K562 (cell line): ENCODE measurements around the gene THOP1. TPM values are rescaled to one million over a fixed set of nuclear protein-coding genes. Genes with fewer than 3 reads are reported as not detected.

Experiments
- ATAC-seq: fragments of 200-7000 bp; cut with Tn5 transposase; 3 replicates; pipeline ENCODE4 v1.9.1; 2020; ENCODE audit warnings: moderate library complexity
- BruUV-seq: library from RNA; stranded (reverse); fragments of 400-500 nt; replicated peaks from 2 replicates; lab custom pipeline; 2021; lab: Mats Ljungman, UMichigan
- CTCF ChIA-PET: fragments of 300-600 bp; formaldehyde crosslinking; extraction: SDS; loops from one replicate; lab custom pipeline; 2021; ENCODE audit warnings: low intra/inter-chr PET ratio; lab: Yijun Ruan, JAX
- POLR2A ChIA-PET: fragments of 300-600, 350-650 bp; sonication (Branson Sonifier 250); formaldehyde crosslinking; extraction: SDS; loops from one replicate; lab custom pipeline; 2021; ENCODE audit warnings: antibody characterized with exemption, inconsistent platforms; lab: Yijun Ruan, JAX
- DNase-seq, 4 experiments: peaks; one replicate each; pipeline versions ENCODE4 v3.0.0 to v3.0.0-alpha.2; 2011 to 2018; ENCODE audit warnings: low spot score in 3 of 4, mixed read lengths in 3 of 4; ENCODE audit errors: extremely low read depth in 1 of 4
- FAIRE-seq: peaks from 2 replicates; lab custom pipeline; 2011; peaks lifted over from hg19 to GRCh38; lab: Jason Lieb, UNC
- H2AFZ ChIP-seq: 2 replicates; pipeline ENCODE4 v1.6.0; 2011; ENCODE audit warnings: low read depth, low read length, control low read depth, inconsistent platforms
- H3K27ac ChIP-seq: fragments of 200-600 bp; 3 replicates; pipeline ENCODE4 v1.8.0; 2011; ENCODE audit warnings: low read depth, mild to moderate bottlenecking, control low read depth, inconsistent platforms, low read length, moderate library complexity, mixed read lengths; ENCODE audit errors: extremely low read depth
- H3K27me3 ChIP-seq, 2 experiments: fragments of 300-600 bp in 1 of 2; 2 replicates in 1 of 2; 3 replicates in 1 of 2; pipeline versions ENCODE4 v1.6.0 to v1.8.0; 2011; ENCODE audit warnings: inconsistent platforms in 2 of 2, low read length in 2 of 2, mild to moderate bottlenecking in 1 of 2, mixed read lengths in 1 of 2, moderate library complexity in 1 of 2; ENCODE audit not compliant: control insufficient read depth in 2 of 2, insufficient read depth in 2 of 2
- H3K36me3 ChIP-seq: fragments of 300-600 bp; 3 replicates; pipeline ENCODE4 v1.8.0; 2011; ENCODE audit warnings: mild to moderate bottlenecking, low read length, inconsistent platforms; ENCODE audit not compliant: control insufficient read depth, insufficient read depth
- H3K4me1 ChIP-seq, 2 experiments: fragments of 200-600 bp in 1 of 2; replicated peaks in 1 of 2; 2 replicates in 1 of 2; 3 replicates in 1 of 2; pipeline versions ENCODE4 v1.5.1 to v1.8.0; 2011; ENCODE audit warnings: inconsistent platforms in 2 of 2, low read length in 2 of 2, mild to moderate bottlenecking in 1 of 2, mixed read lengths in 1 of 2, moderate library complexity in 1 of 2; ENCODE audit not compliant: control insufficient read depth in 2 of 2, insufficient read depth in 2 of 2
- H3K4me2 ChIP-seq: 2 replicates; pipeline ENCODE4 v1.6.1; 2011; ENCODE audit warnings: low read length, control low read depth, inconsistent platforms, mixed read lengths; ENCODE audit not compliant: insufficient read depth
- H3K4me3 ChIP-seq: fragments of 200-600 bp; sonication (generic), shearing (Covaris generic); 2 replicates; pipeline ENCODE4 v1.5.1; 2016; ENCODE audit warnings: control low read depth, inconsistent platforms
- H3K79me2 ChIP-seq: fragments of 200-600 bp; 3 replicates; pipeline ENCODE4 v1.8.0; 2011; ENCODE audit warnings: low read length, inconsistent platforms; ENCODE audit not compliant: control insufficient read depth, insufficient read depth
- H3K9ac ChIP-seq, 2 experiments: 2 replicates each; pipeline versions ENCODE4 v1.6.0 to v1.6.1; 2011; ENCODE audit warnings: low read depth in 2 of 2, low read length in 2 of 2, control low read depth in 1 of 2, inconsistent platforms in 1 of 2, mild to moderate bottlenecking in 1 of 2, mixed read lengths in 1 of 2; ENCODE audit not compliant: insufficient read depth in 1 of 2
- H3K9me1 ChIP-seq: one replicate; pipeline ENCODE4 v1.6.0; 2011; ENCODE audit warnings: inconsistent platforms, mild to moderate bottlenecking, low read length, moderate library complexity; ENCODE audit not compliant: control insufficient read depth, insufficient read depth
- H3K9me3 ChIP-seq: replicated peaks from 2 replicates; pipeline ENCODE4 v1.5.1; 2011; ENCODE audit warnings: low read depth, low read length, inconsistent platforms; ENCODE audit not compliant: control insufficient read depth, insufficient read depth
- H4K20me1 ChIP-seq: replicated peaks from 2 replicates; pipeline ENCODE4 v1.6.1; 2011; ENCODE audit warnings: low read length, inconsistent platforms, mixed read lengths; ENCODE audit not compliant: control insufficient read depth, insufficient read depth
- COPS2 ChIP-seq: fragments of 450-650 bp; conservative IDR thresholded peaks from 2 replicates; pipeline ENCODE4 v1.6.1; 2016; ENCODE audit warnings: mild to moderate bottlenecking, moderate library complexity
- DIDO1 ChIP-seq: fragments of 450-650 bp; IDR thresholded peaks from 2 replicates; pipeline ENCODE4 v1.6.1; 2016; ENCODE audit warnings: low read depth, missing biosample characterization, missing genetic modification characterization
- MEF2A ChIP-seq: IDR thresholded peaks from 2 replicates; pipeline ENCODE4 v1.6.1; 2011; ENCODE audit warnings: low read depth, mild to moderate bottlenecking, low read length, moderate library complexity; ENCODE audit not compliant: control insufficient read depth
- ZNF408 ChIP-seq: fragments of 250-450 bp; sonication (Bioruptor Pico); IDR thresholded peaks from 2 replicates; pipeline ENCODE4 v1.4.0; 2020; ENCODE audit warnings: low read depth, mild to moderate bottlenecking, moderate library complexity
- WGBS: fragments of 100-300 bp; shearing (Covaris generic); methylation state at CpG from one replicate; pipeline ENCODE4 v1.1.6; 2016; ENCODE audit warnings: low coverage, mixed read lengths; ENCODE audit not compliant: insufficient coverage; ENCODE audit errors: missing lambda C conversion rate; 5-methylcytosine and 5-hydroxymethylcytosine counted together
- in situ Hi-C: fragments of 300-500 bp; cut with MboI; formaldehyde crosslinking; loops from 4 replicates; pipeline ENCODE4 v1.15.0; 2018; ENCODE audit warnings: inconsistent platforms, mixed read lengths
- intact Hi-C: fragments of 100-400 bp; cut with micrococcal nuclease; formaldehyde crosslinking; loops from 2 replicates; pipeline ENCODE4 v1.14.2; 2022
- polyA plus RNA-seq, 8 experiments: library from polyadenylated mRNA; depleted of rRNA in 4 of 8; stranded (reverse) in 5 of 8; unstranded in 3 of 8; fragments of >200 nt; fragmentation: Nextera tagmentation in 2 of 8; fragmentation: Illumina TruSeq in 1 of 8; extraction: Ambion mirVana in 2 of 8; extraction: Trizol in 1 of 8; gene quantifications; 2 replicates each; pipeline versions ENCODE4 v1.2.1 to v1.2.3, GENCODE V29; 2011 to 2014; ENCODE audit warnings: inconsistent platforms in 1 of 8, missing spikeins in 1 of 8
- total RNA-seq, 7 experiments: library from RNA; depleted of rRNA in 6 of 7; stranded (reverse); fragments of >200 nt in 6 of 7; fragmentation: Illumina TruSeq in 2 of 7; extraction: Trizol in 2 of 7; gene quantifications; 2 replicates each; pipeline versions ENCODE4 v1.2.1 to v1.2.3, GENCODE V29; 2011 to 2021; ENCODE audit warnings: low replicate concordance in 1 of 7
- TF ChIP-seq, protein P1 (sequence below): fragments of 250-450 bp; sonication (Bioruptor Pico); IDR thresholded peaks from 2 replicates; pipeline ENCODE4 v1.8.0; 2022; ENCODE audit warnings: inconsistent platforms, mild to moderate bottlenecking, moderate library complexity, borderline replicate concordance
- TF ChIP-seq, protein P2 (sequence below): fragments of 450-650 bp; formaldehyde crosslinking; IDR thresholded peaks from 2 replicates; pipeline ENCODE4 v1.4.0; 2020; ENCODE audit warnings: mild to moderate bottlenecking, moderate library complexity
- TF ChIP-seq, protein P3 (sequence below): fragments of 450-650 bp; IDR thresholded peaks from 2 replicates; pipeline ENCODE4 v1.6.1; 2017; ENCODE audit warnings: mild to moderate bottlenecking, moderate library complexity

Gene THOP1
- total and polyA plus RNA-seq, 9 of the 15 experiments (the other 6 are each of a cell fraction or from before 2014, with no cell fraction given): 1.3 to 255 (median 96.1) TPM

DNA sequence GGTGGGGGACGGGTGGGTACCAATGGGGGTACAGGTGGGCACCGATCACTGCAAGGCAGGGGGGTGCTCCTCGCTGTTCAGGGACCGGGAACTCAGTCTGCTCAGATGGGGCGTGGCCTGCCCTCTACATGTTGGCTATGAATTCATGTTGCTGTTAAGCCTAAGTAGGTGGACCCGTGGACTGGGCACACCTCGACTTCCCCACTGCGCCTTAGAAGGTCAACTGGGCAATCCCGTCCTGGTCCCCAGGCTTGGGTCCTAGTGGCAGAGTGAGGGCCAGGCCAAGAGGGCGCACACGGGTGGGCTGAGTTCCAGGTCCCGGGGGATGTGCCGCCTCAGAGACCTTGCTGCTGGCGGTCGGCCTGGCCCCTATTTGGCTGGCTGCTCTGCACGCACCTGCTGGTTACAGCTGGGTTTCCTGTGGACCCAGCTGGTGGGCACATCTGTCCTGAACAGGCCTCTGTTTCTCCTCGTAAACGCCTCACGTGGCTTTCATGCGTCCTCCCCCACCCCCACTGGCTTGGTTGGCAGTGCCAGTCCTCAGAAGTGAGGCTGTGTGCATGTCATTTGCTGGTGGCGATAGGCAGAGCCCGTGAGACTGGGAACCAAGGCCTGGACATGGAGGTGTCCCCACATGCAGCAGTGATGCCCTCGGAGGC lies 20.8 kb downstream of the THOP1 start:
- TF ChIP-seq MEF2A (no peak), ZNF408 (CRISPR knock-in tag) (no peak), DIDO1 (no peak), COPS2 (no peak)
- TF ChIP-seq, protein P1, sequence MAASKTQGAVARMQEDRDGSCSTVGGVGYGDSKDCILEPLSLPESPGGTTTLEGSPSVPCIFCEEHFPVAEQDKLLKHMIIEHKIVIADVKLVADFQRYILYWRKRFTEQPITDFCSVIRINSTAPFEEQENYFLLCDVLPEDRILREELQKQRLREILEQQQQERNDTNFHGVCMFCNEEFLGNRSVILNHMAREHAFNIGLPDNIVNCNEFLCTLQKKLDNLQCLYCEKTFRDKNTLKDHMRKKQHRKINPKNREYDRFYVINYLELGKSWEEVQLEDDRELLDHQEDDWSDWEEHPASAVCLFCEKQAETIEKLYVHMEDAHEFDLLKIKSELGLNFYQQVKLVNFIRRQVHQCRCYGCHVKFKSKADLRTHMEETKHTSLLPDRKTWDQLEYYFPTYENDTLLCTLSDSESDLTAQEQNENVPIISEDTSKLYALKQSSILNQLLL: no peak
- TF ChIP-seq, protein P2, sequence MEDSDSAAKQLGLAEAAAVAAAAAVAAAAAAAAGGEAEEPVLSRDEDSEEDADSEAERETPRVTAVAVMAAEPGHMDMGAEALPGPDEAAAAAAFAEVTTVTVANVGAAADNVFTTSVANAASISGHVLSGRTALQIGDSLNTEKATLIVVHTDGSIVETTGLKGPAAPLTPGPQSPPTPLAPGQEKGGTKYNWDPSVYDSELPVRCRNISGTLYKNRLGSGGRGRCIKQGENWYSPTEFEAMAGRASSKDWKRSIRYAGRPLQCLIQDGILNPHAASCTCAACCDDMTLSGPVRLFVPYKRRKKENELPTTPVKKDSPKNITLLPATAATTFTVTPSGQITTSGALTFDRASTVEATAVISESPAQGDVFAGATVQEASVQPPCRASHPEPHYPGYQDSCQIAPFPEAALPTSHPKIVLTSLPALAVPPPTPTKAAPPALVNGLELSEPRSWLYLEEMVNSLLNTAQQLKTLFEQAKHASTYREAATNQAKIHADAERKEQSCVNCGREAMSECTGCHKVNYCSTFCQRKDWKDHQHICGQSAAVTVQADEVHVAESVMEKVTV (CRISPR knock-in tag): no peak
- TF ChIP-seq, protein P3, sequence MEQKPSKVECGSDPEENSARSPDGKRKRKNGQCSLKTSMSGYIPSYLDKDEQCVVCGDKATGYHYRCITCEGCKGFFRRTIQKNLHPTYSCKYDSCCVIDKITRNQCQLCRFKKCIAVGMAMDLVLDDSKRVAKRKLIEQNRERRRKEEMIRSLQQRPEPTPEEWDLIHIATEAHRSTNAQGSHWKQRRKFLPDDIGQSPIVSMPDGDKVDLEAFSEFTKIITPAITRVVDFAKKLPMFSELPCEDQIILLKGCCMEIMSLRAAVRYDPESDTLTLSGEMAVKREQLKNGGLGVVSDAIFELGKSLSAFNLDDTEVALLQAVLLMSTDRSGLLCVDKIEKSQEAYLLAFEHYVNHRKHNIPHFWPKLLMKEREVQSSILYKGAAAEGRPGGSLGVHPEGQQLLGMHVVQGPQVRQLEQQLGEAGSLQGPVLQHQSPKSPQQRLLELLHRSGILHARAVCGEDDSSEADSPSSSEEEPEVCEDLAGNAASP: no peak
- POLR2A ChIA-PET: no interaction called here
- no peak for ATAC-seq

More for the DNA sequence above, 20.8 kb downstream of the THOP1 start:
- intact Hi-C loops: no loop called here
- Histone ChIP-seq H3K79me2 (no peaks in the 10 kb centered on the region), H3K9me3 (no peaks in the 10 kb centered on the region), H2AFZ (no peak overlapping the region), H3K4me2 (no peak overlapping the region), H3K4me1 (peaks cover 0 to 7% of the 10 kb centered on the region in 2 experiments; a peak in 1 of 5 replicates), H3K9me1 (no peaks in the 10 kb centered on the region), H3K27me3 (no peaks in the 10 kb centered on the region), H4K20me1 (no peaks in the 10 kb centered on the region), H3K36me3 (peaks cover 94% of the 10 kb centered on the region; the same call in 2 of the 3 replicates), H3K4me3 (no peak overlapping the region), H3K27ac (no peak overlapping the region), H3K9ac (no peak overlapping the region)
- FAIRE-seq (no peak), DNase-seq (no peak)
- BruUV-seq: no TSS peak
- 98% methylated on average over 13 of the region's 23 CpGs for WGBS
- in situ Hi-C loops: no loop called here
- CTCF ChIA-PET: interaction anchor here (0.6 kb wide), 1 partner anchor 466 kb away, joined by 3 read pairs; no protein-coding TSS in a partner anchor
